ENCODE measurements around the gene FNDC7. TPM values are rescaled to one million over a fixed set of nuclear protein-coding genes. Genes with fewer than 3 reads are reported as not detected.
A peak's percentile ranks its signal among the peaks of the same experiment; 100 is the strongest.

FNDC7 gene
- total and polyA plus RNA-seq, 9 of the 15 experiments (the other 6 are each of a cell fraction or from before 2014, with no cell fraction given) = not detected

DNA sequence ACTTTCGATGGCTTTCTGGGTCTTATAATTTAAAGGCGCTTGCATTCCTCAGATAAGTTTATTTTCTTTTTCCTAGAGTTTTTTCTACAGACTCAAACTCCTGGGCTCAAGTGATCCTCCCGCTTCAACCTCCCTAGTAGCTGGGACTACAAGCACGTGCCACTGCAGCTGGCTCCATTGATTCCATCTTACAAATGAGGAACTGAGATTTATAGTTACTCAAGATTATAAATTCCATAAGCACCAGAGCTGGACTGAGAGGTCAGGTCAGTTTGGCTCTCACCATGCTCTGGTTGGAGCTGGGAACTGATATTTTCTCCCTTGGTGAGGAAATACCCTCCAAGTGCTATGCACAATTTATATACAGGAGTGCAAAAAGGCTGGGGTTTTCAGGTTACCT, 34.0 kb upstream of the FNDC7 start (continued):
- TF ChIP-seq, protein P1, sequence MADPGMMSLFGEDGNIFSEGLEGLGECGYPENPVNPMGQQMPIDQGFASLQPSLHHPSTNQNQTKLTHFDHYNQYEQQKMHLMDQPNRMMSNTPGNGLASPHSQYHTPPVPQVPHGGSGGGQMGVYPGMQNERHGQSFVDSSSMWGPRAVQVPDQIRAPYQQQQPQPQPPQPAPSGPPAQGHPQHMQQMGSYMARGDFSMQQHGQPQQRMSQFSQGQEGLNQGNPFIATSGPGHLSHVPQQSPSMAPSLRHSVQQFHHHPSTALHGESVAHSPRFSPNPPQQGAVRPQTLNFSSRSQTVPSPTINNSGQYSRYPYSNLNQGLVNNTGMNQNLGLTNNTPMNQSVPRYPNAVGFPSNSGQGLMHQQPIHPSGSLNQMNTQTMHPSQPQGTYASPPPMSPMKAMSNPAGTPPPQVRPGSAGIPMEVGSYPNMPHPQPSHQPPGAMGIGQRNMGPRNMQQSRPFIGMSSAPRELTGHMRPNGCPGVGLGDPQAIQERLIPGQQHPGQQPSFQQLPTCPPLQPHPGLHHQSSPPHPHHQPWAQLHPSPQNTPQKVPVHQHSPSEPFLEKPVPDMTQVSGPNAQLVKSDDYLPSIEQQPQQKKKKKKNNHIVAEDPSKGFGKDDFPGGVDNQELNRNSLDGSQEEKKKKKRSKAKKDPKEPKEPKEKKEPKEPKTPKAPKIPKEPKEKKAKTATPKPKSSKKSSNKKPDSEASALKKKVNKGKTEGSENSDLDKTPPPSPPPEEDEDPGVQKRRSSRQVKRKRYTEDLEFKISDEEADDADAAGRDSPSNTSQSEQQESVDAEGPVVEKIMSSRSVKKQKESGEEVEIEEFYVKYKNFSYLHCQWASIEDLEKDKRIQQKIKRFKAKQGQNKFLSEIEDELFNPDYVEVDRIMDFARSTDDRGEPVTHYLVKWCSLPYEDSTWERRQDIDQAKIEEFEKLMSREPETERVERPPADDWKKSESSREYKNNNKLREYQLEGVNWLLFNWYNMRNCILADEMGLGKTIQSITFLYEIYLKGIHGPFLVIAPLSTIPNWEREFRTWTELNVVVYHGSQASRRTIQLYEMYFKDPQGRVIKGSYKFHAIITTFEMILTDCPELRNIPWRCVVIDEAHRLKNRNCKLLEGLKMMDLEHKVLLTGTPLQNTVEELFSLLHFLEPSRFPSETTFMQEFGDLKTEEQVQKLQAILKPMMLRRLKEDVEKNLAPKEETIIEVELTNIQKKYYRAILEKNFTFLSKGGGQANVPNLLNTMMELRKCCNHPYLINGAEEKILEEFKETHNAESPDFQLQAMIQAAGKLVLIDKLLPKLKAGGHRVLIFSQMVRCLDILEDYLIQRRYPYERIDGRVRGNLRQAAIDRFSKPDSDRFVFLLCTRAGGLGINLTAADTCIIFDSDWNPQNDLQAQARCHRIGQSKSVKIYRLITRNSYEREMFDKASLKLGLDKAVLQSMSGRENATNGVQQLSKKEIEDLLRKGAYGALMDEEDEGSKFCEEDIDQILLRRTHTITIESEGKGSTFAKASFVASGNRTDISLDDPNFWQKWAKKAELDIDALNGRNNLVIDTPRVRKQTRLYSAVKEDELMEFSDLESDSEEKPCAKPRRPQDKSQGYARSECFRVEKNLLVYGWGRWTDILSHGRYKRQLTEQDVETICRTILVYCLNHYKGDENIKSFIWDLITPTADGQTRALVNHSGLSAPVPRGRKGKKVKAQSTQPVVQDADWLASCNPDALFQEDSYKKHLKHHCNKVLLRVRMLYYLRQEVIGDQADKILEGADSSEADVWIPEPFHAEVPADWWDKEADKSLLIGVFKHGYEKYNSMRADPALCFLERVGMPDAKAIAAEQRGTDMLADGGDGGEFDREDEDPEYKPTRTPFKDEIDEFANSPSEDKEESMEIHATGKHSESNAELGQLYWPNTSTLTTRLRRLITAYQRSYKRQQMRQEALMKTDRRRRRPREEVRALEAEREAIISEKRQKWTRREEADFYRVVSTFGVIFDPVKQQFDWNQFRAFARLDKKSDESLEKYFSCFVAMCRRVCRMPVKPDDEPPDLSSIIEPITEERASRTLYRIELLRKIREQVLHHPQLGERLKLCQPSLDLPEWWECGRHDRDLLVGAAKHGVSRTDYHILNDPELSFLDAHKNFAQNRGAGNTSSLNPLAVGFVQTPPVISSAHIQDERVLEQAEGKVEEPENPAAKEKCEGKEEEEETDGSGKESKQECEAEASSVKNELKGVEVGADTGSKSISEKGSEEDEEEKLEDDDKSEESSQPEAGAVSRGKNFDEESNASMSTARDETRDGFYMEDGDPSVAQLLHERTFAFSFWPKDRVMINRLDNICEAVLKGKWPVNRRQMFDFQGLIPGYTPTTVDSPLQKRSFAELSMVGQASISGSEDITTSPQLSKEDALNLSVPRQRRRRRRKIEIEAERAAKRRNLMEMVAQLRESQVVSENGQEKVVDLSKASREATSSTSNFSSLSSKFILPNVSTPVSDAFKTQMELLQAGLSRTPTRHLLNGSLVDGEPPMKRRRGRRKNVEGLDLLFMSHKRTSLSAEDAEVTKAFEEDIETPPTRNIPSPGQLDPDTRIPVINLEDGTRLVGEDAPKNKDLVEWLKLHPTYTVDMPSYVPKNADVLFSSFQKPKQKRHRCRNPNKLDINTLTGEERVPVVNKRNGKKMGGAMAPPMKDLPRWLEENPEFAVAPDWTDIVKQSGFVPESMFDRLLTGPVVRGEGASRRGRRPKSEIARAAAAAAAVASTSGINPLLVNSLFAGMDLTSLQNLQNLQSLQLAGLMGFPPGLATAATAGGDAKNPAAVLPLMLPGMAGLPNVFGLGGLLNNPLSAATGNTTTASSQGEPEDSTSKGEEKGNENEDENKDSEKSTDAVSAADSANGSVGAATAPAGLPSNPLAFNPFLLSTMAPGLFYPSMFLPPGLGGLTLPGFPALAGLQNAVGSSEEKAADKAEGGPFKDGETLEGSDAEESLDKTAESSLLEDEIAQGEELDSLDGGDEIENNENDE (IDR thresholded peaks at IDR 0.05; ENCODE audit: low read depth, low read length) = no peak
- no peak for TF ChIP-seq ZNF184 (CRISPR knock-in tag; IDR thresholded peaks at IDR 0.05)
- TF ChIP-seq SMAD3 (CRISPR knock-in tag; conservative IDR thresholded peaks at IDR 0.05) = no peak
- TF ChIP-seq HDAC8 (tag; IDR thresholded peaks at IDR 0.05) = no peak
- TF ChIP-seq NRF1 (conservative IDR thresholded peaks at IDR 0.05 in 1 of 2, IDR thresholded peaks at IDR 0.05 in 1 of 2) = no peak
- TF ChIP-seq, protein P2, sequence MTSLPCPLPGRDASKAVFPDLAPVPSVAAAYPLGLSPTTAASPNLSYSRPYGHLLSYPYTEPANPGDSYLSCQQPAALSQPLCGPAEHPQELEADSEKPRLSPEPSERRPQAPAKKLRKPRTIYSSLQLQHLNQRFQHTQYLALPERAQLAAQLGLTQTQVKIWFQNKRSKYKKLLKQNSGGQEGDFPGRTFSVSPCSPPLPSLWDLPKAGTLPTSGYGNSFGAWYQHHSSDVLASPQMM (CRISPR knock-in tag; IDR thresholded peaks at IDR 0.05) = no peak
- TF ChIP-seq NEUROD1 (IDR thresholded peaks at IDR 0.05; ENCODE audit: borderline replicate concordance, low read depth, low read length, partially characterized antibody) = no peak
- TF ChIP-seq TCFL5 (CRISPR knock-in tag; conservative IDR thresholded peaks at IDR 0.05) = no peak
- TF ChIP-seq MYNN (IDR thresholded peaks at IDR 0.05) = no peak
- TF ChIP-seq MYNN (CRISPR knock-in tag; IDR thresholded peaks at IDR 0.05) = no peak
- peak; percentile 47 for TF ChIP-seq L3MBTL2 (IDR thresholded peaks at IDR 0.05)
- no peak for TF ChIP-seq ZNF507 (tag; conservative IDR thresholded peaks at IDR 0.05)
- TF ChIP-seq PHB2 (IDR thresholded peaks at IDR 0.05; ENCODE audit: low read depth) = no peak
- no peak for TF ChIP-seq RBM34 (IDR thresholded peaks at IDR 0.05; ENCODE audit: borderline replicate concordance, insufficient read depth, low read length)
- TF ChIP-seq CBFA2T2 (conservative IDR thresholded peaks at IDR 0.05) = 0 out of 2 replicates have a peak, but pooled peaks have one; percentile 9
- TF ChIP-seq ZBTB7A (IDR thresholded peaks at IDR 0.05; ENCODE audit: borderline replicate concordance, control insufficient read depth, low read depth, low read length) = no peak
- no peak for TF ChIP-seq RBM15 (IDR thresholded peaks at IDR 0.05; ENCODE audit: insufficient read depth, low read length)
- TF ChIP-seq, protein P3, sequence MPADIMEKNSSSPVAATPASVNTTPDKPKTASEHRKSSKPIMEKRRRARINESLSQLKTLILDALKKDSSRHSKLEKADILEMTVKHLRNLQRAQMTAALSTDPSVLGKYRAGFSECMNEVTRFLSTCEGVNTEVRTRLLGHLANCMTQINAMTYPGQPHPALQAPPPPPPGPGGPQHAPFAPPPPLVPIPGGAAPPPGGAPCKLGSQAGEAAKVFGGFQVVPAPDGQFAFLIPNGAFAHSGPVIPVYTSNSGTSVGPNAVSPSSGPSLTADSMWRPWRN (IDR thresholded peaks at IDR 0.05; ENCODE audit: low read depth) = peak; percentile 39; the same call in 1 of the 2 replicates
- TF ChIP-seq HMG20B (CRISPR knock-in tag; IDR thresholded peaks at IDR 0.05) = no peak
